HG03108 (cell line): ENCODE measurements around the gene TMEM225B.
"Not testable (repeated sequence)": the region's sequence is repeated elsewhere in the genome, so short reads cannot be mapped to it uniquely, and the experiment has no call there.

Experiments
- ATAC-seq: cut with Tn5 transposase; IDR thresholded peaks from one replicate; pipeline ENCODE4 v1.9.1; 2021; ENCODE audit warnings: moderate library complexity; ENCODE audit not compliant: unreplicated experiment

TMEM225B gene

DNA sequence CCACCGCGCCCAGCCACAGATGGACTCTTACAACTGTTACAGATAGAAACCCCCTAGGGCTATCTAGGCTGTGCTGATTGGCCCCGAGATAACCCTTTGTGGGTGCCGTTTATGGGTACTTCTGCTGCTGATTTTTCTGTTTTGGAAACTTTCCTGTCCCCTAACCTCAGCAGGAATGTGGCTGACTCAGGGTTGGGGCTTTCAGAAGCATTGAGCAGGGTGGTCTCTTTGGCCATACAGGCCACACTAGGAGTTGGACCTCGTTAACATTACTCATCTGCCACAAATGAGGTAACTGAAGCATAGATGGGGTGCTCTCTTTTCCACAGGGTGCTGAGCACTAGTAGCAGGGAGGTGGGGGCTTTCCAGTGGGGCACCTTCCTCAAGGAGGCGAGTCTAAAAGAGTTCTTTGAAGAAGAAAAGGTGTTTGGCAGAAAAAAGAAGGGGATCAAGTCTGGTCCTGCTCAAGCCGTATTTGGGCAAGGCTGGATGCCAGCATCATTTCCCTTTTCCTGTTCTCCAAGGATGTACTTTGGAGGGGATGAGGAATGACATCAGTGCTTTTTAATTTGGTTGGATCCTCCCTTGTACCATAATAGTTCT, 25.1 kb downstream of the TMEM225B start:
- ATAC-seq = no peak

DNA sequence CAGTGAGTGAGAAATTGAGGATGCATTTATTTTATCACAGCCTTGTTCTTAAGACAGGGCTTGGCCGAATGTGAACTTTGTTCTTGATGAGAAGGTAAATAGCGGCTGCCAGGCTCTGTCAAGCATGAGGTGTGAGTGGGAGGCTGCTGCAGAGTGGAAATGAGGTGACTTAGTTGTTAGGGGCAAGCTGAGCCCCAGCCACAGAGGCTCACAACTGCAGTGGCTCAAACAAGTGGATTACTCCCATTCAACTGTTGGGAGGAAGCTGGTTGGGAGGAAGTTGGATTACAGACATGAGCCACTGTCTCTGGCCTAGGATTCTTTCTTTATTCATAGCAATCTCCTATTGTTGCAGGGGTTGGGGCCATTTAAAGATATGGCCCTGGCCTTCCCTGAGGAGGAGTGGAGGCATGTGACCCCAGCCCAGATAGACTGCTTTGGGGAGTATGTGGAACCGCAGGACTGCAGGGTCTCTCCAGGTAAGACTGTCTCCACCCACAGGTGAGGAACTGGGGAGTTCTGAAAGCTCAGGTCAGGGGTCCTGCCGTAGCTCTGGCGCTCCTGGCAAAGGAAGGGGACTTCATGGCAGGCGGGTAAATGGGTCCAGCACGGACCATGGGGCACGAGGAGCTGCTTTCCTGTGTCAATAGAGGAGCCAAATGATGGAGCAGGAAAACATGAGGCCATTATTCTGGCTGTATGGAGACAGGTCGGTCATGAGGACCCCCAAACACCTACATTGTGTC, 25.8 kb downstream of the TMEM225B start:
- no peak for ATAC-seq

DNA sequence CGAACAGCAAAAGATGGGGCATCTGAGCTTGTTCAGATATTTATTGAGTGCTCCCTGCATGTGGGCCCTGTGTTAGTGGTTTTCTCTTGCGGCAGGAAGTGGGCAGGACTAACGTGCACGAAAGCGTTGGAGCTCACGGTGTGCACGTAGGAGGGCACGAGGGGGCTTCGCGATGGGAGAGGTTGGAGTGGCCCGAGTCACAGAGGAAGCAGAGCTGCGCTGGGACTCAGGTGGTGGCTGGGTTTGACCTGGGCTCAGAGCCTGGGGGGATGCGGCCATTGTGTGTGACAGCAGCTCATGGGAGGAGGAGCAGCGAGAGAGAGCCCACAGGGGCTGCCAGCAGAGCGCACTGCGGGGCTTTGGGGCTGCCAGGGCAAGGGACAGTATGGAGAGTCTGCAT, 26.4 kb downstream of the TMEM225B start:
- ATAC-seq = no peak

DNA sequence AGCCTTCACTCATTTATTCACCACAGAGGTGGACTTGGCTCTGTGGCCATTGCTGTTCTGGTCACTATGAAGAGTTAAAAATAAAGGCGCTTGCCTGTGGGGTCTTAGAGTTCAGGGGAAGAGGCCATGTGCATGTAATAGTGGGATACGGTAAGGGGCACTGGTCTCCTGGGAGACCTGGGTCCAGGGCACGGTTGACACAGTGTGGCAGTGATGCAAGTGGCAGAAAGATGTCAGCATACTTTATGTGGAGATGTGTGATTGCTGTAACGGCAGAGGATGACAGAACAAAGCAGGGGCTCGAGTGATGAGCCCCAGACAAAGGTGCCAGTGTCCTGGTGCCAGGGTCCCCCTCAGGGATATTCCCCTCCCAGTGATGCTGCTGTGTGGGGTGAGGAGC, 27.3 kb downstream of the TMEM225B start:
- ATAC-seq = no peak

DNA sequence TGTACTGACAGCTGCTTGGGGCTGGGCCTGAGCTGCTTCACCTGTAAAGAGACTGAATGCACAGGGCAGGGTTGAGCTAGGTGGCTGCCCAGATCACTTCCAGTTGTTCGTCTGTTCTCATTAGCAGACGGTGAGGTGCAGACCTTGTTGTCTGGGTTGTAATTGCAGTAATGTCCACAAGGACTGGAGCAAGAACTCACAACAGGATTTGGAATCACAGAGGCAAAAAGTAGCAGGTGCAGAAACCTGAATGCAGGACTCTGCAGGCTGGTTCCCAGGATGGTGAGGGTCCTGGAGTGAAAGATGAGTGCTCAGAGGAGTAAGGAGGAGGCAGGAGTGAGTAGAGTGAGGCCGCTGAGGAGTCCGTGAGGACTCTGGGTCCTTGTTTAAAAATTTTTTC, 27.9 kb downstream of the TMEM225B start:
- ATAC-seq = no peak

DNA sequence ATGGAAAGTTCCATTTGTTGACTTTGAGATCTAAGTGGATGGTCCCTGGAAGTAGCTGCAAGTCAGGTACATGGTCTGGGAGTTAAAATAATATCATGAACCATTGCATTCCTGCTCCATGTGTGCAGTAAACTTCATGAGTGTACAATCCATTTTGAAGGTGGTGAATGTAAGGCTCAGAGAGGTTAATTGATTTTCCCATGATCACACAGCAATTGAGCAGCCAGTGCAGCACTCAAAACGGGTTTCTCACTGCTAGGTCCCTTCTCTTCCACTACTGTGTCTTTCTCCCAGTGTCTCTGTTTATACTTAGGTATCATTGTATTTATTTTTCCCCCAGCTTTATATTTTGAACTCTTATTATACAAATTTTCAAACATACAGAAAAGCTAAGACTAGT, 28.6 kb downstream of the TMEM225B start:
- ATAC-seq = no peak

DNA sequence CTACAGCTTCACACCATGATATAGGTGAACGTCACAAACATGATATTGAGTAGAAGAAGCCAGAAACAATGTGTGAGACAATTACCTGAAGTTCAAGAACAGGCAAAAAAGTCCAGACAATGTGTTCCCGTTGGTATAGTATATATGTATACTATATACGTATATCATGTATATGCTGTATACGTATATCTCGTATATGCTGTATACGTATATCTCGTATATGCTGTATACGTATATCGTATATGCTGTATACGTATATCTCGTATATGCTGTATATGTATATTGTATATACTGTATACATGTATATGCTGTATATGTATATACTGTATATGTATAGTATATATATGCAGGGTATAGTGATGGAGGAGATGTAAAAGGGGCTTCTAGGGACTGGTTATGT, 29.4 kb downstream of the TMEM225B start:
- ATAC-seq = no peak

DNA sequence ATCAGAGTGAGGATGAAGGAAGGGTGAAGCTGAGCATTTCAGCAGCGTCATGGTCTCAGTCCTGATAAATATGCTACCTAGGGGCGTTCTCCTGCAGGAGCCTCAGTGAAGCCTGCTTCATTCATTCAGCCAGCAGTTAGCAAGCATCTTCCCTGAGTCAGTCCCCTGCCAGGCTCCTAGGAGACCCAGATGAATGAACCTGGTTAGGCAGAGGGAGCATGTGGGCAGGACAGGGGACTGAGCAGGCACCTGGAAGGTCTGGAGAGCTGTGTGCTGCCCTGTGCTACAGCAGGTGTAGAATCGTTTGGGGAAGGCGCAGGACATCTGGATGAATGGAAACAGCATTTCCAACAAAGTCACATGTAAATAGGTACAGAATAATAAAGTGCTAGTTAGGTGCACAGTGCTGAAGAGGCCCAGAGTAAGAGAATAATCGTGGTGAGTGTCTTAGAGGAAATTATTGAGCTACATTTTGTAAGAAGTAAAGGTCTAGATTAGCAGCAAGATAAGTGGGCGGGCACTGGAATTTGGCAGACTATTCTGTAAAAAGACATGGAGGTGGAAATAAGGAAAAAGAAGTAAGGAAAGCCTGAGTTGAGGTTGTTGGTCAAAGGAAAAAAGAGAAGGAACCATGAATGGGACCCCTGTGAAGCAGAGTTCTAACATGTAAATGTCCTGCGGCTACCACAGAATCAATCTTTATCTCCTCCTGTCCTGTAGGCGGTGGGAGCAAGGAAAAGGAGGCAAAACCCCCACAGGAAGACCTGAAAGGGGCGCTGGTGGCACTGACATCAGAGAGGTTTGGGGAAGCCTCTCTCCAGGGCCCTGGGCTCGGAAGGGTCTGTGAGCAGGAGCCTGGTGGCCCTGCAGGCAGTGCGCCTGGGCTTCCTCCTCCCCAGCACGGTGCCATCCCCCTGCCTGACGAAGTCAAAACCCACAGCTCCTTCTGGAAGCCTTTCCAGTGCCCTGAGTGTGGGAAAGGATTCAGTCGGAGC, 30.7 kb downstream of the TMEM225B start:
- no peak for ATAC-seq

DNA sequence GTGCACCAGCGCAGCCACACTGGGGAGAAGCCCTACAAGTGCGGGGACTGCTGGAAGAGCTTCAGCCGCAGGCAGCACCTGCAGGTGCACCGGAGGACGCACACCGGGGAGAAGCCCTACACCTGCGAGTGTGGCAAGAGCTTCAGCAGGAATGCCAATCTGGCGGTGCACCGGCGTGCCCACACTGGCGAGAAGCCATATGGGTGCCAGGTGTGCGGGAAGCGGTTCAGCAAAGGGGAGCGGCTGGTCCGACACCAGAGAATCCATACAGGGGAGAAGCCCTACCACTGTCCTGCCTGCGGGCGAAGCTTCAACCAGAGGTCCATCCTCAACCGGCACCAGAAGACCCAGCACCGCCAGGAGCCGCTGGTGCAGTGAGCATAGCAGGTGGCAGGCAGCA, 31.6 kb downstream of the TMEM225B start:
- no peak for ATAC-seq

DNA sequence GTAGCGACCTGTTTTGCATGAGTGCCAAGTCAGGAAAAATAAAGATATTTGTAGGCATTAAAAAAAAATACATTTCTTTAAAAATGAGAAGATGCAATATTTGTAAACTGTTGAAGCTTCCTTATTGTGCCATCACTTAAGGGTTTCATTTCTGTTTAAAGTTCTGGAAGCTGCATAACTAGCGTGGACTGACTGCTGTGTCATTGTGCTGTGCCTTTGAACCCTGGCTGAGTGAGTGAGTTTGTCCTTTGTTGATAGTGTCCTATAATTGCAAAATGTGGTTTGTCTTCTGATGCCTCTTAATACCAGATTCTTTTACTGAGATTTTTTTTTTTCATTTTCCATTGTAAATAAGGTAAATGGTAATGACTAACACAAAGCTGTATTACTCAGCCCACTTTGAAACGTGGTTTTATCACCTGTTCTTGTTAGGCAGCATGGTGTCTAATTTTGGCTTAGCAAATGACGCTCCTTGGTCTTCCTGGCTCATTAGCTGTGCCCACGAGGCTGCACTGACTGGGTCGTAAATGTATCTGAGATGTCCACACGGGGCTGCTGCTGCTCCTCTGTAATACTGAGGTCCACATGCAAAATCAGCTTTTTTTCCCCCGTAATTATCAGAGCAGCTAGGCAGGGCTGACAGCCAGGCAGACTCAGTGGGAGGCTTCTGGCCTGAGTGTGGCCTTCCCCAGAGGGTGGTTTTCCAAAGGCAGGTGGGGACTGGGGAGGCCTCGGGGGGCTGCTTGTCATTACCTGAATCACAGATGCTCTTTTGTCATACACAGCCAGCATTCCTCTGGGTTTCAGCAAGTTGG, 33.4 kb downstream of the TMEM225B start:
- ATAC-seq = no peak

DNA sequence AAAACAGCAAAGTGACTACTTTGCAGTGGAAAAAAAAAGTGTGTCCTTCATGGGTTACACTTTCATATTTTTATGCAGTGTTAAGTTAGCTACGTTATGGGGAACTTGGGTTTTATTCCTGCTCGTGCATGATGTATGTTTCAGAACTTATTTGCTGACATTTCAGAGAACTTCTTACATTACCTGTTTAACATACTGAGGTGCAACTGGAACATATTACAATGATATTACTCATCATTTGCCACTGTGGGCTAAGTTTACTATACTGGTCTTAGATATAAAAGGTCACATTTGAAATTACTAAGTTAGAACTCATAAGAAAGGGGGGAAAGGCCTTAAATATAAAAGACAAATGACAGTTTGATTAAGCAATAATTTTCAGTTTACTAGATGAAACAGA, 39.3 kb downstream of the TMEM225B start:
- not testable (repeated sequence) for ATAC-seq

DNA sequence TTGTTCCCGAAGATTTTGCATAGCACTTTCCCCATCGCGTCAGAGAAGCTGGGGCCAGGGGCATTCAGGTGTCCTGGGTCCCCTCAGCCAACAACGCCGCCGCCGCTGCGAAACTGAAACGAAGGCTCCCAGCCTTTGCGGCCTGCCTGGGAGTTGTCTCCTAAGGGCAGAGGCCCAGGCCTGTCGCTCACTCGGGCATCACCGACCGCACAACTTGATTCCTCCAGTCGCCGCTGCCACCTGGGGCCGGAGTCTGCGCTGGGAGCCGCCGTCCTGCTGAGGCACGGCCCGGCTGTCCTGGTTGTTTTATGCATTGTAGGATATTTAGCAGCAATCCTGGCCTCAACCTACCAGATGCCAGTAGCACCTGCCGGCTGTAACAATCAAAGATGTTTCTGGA, 40.7 kb downstream of the TMEM225B start:
- ATAC-seq = no peak

DNA sequence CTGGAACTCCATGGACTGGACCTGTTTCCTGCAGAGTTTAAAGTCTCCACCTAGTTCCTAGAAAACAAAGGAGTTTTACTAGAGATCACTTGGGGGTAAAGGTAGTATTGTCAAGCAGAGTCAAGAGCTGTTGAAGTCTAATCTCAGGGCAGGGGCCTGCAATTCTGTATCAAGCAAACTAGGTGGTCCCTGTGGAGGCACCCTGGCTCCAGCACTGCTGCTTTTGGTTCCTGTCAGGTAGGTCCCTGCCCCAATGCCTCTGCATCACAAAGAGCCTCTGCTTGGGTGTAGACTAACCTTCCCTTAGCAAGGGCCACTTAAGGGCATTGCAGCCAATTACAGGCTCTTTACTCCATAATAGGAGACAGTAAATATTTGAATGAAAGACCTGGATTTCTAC, 41.2 kb downstream of the TMEM225B start:
- no peak for ATAC-seq

DNA sequence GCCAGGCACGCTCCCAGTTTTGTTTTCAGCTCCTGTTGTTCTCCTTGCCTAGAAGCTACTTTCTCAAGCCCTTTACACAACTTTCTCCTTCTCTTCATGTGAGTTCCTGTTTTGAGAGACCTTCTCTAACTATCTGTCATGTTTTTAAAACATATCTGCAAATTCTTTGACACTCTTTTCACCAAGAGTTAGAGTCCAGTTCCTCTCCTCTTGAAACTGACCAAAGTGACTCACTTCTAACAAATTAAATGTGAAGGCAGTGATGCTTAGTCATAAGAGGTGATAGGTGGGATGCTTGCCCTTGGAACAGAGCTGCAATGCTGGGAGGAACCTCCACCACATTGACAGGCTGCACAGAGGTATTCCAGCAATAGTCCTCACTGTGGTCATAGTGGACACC, 44.0 kb downstream of the TMEM225B start:
- ATAC-seq = no peak

DNA sequence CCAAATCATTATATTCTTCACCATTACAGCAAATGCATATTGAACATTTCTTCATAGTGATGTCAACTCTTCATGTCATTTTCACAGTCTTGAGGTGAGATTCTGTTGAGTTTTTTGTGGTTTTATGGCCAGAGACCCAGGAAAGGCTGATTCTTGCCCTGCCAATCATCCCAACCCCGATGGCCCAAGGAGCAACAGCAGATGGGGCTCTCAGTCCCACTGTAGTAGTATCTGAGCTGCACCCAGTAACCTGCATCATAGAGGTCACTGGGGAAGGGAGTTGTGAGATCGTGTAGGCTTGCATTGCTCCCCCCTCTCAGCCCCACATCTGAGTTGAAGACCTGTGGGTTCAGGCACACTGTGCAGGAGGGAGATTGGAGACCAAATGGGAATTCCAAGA, 45.4 kb downstream of the TMEM225B start:
- ATAC-seq = no peak

DNA sequence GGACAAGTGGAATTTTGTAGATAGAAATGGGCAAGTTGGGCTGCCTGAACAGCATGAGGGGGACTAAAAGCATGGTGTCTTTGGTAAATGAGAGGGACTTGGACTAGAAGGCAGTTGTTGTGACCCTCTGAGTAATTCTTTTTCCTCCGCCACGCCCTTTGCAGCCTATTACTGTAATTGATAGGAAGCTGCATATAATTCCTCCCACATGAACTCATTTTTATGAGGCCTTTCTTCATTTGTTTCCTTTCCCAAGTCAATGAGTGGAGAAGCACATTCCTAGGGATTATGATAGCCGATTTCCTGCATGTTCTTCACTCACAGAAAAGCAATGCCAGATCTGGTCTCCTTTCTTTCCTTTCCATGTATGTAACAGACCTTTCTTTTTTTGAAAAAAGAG, 46.4 kb downstream of the TMEM225B start:
- ATAC-seq = no peak

DNA sequence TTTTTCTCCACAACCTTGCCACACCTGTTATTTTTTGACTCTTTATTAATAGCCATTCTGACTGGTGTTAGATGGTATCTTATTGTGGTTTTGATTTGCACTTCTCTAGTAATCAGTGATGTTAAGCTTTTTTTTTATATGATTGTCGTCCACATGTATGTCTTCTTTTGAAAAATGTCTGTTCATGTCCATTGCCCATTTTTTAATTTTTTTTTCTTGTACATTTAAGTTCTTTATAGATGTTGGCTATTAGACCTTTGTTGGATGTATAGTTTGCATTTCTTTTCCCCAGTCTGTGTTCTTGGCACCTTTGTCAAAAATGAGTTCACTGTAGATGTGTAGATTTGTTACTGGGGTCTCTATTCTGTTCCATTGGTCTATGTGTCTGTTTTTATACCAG, 47.5 kb downstream of the TMEM225B start:
- ATAC-seq = no peak

DNA sequence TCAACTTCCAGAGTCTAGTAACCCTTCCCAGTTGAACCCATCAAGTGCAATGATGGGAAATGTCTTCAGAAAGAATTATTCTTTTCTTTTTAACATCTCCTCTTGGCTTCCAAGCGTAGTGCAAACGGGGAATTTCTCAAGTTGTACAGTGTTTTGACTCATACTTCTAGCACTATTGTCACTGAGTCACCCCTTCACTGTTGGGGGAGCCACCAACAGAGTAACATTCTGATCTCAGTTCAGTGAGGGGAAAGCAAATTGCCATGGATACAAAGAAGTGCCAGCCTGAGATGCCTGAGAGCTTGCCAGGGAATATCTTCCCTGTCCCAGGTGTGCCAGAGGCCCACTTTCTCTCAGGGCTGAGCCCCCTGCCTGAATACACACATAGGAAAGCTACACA, 50.8 kb downstream of the TMEM225B start:
- no peak for ATAC-seq

DNA sequence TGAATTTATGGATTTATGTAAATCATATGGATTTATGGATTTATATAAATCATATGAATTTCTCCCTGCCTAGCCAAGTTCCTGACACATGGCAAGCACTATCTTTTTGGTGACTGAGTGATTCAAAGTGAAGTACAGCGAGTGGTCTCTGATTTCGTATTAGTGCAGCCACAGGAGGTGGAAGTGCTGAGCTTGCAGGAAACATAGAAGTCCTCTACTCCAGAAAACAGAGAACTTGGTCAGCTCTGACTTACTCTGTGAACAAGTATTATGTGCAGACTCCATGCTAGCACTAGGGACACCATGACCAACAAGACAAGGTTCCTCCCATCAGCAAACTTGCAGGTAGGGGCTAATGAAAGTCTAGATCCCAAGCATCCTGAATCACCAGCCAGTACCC, 53.2 kb downstream of the TMEM225B start:
- no peak for ATAC-seq

DNA sequence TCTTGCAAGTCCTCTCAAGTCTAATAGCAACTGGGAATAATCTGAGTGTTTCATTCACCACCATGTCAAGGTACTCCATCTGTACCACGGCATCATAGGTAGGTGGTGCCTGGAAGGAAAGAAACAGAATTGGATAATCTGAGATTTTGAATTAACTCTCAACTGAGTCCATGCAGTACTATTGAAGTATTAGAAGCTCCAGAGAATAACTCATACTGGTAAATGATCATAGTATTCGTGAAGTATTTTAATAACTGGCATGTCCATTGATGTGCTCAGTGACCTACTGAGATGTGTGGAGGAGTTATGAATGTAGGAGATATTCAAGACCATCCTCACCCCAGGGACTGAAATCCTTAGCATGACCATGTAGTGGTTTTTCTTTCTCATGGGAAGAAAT, 54.6 kb downstream of the TMEM225B start:
- ATAC-seq = no peak

DNA sequence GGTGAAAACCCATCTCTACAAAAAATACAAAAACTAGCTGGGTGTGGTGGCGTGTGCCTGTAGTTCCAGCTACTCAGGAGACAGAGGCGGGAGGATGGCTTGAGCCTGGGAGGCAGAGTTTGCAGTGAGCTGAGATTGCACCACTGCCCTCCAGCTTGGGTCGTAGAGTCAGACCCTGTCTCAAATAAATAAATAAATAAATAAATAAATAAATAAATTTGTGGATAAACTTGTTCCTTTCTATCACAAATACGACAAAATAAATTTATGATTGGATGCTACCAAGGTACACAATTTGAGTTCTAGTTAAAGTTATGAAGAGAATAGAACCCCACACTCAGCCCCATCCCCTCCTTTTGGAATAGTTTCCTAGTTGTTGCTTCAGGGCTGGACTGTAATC, 55.2 kb downstream of the TMEM225B start:
- not testable (repeated sequence) for ATAC-seq
